ENCODE measurements around the gene RAD51B.

RAD51B gene

DNA sequence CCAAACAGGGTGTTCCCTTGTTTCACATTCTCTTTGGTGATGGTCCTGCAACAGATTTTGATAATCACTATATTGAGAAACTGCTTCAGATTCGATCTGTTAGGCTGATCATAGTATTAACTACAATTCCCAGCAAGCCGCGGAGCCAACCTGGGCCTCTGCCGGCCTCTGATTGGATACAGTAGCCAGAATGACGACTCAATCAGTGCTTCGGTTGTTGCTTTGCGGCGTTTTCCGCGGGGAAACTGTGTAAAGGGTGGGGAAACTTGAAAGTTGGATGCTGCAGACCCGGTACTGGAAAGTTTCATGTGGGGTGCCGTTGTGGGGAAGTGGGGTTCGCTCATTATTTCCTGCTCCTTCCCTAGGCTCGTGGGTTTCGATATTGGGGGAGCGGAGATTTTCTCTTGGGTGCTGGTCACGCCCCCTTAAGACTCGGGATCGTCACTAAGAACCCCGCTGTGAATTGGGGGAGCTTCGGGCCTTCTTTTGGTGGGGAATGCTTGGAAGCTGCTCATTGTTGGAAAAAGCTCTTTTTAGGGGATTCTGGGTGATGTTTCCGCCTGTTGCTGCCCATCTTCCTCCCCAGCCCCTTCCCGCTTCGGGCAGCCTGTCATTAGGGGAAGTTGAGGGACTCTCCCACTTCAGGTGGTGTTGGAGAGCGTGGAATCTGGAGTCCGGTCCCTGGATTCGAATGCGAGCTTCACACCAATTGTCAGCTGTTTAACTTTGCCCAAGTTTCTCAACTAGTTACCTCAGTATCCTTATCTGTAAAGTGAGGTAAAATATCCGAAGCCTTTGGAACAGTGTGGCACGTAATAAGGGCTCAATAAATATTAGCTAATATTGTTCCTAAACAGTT is at the start of gene RAD51B:
RAD51B (plus strand) TSS at position 217 of the 859 bp plus-strand sequence.
- ATAC-seq (peak; percentile 90), DNase-seq (ENCODE audit: low spot score in 2 of 2) (peak; percentile 68 to 88)
- peak within 1 kb of the TSS; percentile 97 for H3K4me3 Mint-ChIP-seq
- H3K9me3 Mint-ChIP-seq, result no peaks in the 10 kb centered on the region
- peaks cover 28% of the 10 kb centered on the region for H3K36me3 Mint-ChIP-seq
- peak within 1 kb of the TSS; percentile 96 for H3K27ac Mint-ChIP-seq
- H3K4me1 Mint-ChIP-seq, result peaks cover 31% of the 10 kb centered on the region

DNA sequence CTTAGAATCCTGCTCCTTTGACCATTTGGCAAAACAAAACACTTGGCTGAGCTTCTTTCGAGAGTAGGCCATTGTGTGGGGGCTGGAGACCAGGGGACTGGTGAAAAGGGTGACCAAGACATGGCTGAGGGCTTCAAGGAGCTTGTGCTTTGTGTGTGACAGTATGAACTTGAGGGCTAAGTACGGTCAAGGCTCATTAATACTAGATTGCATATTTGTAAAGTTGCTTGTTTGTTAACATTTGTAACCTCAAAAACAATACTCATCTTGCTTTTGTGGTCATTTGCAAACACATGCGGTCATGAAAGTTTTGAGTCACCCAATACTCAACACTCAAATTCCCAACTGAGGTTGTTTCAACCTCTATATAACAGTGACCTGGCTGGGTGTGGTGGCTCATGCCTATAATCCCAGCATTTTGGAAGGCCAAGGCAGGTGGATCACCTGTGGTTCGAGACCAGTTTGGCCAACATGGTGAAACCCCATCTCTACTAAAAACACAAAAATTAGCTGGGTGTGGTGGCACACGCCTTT is 45.7 kb upstream of the RAD51B start:
- H3K4me3 Mint-ChIP-seq, result no peak overlapping the region
- H3K36me3 Mint-ChIP-seq, result peaks cover 92% of the 10 kb centered on the region
- no peaks in the 10 kb centered on the region for H3K9me3 Mint-ChIP-seq
- ATAC-seq (no peak), DNase-seq (ENCODE audit: low spot score in 2 of 2) (no peak)
- H3K4me1 Mint-ChIP-seq, result no peaks in the 10 kb centered on the region
- no peak overlapping the region for H3K27ac Mint-ChIP-seq

DNA sequence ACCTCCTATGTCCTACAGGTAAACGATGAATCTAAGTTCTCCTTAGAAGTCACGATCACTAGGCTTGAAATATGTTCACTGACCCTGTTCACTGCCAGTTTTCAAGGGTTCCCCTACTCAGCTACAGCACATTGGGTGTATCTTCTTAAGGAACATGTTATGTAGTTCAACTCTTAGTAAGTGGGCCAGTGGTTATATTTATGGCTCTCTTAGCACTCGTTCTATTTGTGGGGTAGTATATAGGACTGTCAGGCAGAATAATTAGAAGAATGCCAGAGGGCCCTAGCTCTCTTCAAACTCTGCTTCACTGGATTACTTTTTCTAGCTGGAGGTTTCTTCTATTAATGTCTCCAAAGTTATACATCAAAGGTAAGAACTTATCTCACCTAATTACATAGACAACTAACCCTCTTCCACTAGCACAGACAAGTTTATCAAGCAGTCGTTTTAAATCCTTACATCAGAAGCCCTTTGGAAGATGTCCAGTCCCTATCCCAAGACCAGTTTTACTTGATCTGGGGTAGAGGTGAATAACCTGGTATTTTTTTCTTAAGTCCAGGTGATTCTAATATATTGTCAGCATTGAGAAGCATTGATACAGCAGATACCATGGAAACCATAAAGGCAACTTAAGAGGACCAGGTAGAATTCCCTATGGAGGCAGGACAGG is 42.8 kb upstream of the RAD51B start:
- DNase-seq (ENCODE audit: low spot score in 2 of 2) (no peak), ATAC-seq (no peak)
- H3K9me3 Mint-ChIP-seq, result no peaks in the 10 kb centered on the region
- no peak overlapping the region for H3K4me3 Mint-ChIP-seq
- H3K27ac Mint-ChIP-seq, result no peak overlapping the region
- H3K36me3 Mint-ChIP-seq, result peaks cover 99% of the 10 kb centered on the region
- H3K4me1 Mint-ChIP-seq, result no peaks in the 10 kb centered on the region

DNA sequence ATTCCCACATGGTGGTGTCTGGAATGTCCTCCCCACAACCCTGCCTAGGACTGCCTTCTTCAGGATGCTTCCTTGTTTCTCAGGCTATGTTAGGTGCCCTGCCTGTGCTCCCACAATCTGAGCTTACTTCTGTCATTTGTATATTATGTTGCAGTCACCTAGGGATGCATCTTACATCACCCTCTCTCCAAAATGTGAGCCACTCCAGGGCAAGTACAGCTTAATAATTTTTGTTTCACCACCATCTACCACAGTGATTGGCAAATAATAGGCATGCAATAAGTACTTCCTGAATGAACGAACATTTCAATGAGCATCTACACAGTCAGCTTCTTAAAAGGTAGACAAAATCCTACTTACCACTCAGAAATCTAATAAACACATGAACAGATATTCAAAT is 40.8 kb upstream of the RAD51B start:
- Mint-ChIP-seq H3K36me3 (peaks cover 96% of the 10 kb centered on the region), H3K27ac (no peak overlapping the region), H3K4me1 (no peaks in the 10 kb centered on the region), H3K9me3 (no peaks in the 10 kb centered on the region), H3K4me3 (no peak overlapping the region)
- ATAC-seq, result no peak
- DNase-seq (ENCODE audit: low spot score in 2 of 2), result no peak

DNA sequence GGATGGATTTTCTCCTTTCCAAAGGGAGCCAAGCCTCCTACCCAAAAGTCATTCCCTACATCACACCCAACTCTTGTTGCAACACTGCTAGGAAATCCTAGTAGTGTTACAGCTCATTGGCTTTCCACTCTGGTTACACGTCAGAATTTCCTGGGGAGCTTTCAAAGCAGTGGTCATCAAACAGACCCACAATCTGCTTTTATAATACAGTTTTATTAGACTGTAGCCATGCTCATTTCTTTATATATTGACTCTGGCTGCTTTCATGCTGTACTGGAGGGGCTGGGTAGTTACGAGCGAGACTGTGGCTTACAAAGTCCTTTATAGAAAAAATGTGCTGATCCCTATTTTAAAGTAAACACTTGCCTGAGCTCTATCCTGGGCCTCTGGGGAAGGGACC is 37.5 kb upstream of the RAD51B start:
- Mint-ChIP-seq H3K4me3 (no peak overlapping the region), H3K27ac (peak overlapping the region; percentile 9), H3K9me3 (no peaks in the 10 kb centered on the region), H3K4me1 (no peaks in the 10 kb centered on the region), H3K36me3 (peaks cover 97% of the 10 kb centered on the region)
- ATAC-seq (no peak), DNase-seq (ENCODE audit: low spot score in 2 of 2) (no peak)

DNA sequence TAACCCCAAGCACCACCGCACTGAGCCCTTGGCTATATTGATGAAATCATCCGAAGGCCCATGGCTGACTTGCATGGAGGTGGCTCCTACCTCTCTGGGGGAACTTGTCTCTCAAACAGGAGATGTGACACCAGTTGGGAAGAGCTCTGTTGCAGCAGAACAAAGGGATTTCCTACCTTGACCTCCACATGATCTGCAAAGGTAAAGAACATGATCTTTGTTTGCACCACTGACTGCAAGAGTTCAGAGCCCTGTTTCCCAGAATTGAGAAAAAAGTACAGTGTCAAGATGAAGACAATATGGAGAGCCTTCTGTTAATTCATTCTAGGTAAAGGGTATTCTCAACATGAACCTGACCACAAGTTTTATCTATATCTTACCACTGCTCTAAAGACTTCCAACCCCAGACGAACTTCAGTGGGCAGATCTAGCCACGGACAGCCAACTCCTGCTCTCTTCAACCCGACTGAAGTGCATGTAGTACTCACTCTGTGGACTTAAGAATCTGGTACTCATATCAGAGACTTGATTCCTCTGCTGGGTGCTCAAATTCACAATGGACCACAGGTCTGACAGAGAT is 35.2 kb upstream of the RAD51B start:
- H3K4me1 Mint-ChIP-seq, result no peaks in the 10 kb centered on the region
- no peaks in the 10 kb centered on the region for H3K9me3 Mint-ChIP-seq
- DNase-seq (ENCODE audit: low spot score in 2 of 2), result no peak
- H3K27ac Mint-ChIP-seq, result peak overlapping the region; percentile 9
- peaks cover 97% of the 10 kb centered on the region for H3K36me3 Mint-ChIP-seq
- ATAC-seq, result no peak
- H3K4me3 Mint-ChIP-seq, result no peak overlapping the region

DNA sequence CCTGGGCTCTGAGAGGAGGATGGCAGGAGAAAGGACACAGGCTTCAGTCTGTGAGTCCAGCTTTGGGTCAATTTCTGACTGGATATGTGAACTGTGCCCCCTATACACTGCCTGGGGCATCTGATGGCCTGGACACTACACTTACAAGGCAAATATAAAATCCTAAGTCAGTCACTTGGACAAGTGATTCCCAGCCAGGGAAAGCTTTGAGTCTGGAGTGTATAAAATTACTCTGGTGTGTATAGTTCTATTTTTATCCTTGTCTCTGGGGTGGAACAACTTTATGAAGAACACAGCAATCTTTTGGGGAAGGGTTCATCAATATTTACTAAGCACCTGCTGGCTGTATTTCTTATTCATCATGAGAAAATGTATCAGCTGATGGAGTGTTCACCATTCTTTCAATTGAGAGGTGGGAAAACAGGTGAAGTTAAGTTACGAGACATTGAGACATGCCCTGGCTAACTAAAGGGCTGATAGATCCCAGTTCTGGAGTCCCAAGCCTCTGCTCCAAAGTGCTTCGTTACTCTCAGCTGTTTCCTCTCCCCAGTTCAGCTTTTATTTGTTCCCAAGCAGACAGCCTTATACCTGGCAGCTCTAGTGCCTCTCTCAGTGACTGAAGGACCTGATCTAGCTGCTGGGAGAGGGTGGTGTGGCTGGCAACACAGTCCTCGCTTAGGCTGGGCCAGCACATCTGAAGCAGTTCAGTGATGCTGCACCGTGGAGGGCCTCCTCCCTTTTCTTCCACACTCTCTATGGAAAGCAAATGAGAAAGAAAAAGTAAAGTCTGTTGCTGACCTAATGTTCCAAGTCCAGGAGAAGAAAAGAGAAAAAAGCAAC is 34.1 kb upstream of the RAD51B start:
- Mint-ChIP-seq H3K9me3 (no peaks in the 10 kb centered on the region), H3K4me3 (no peak overlapping the region), H3K27ac (no peak overlapping the region), H3K4me1 (no peaks in the 10 kb centered on the region), H3K36me3 (peaks cover 94% of the 10 kb centered on the region)
- no peak for ATAC-seq
- DNase-seq (ENCODE audit: low spot score in 2 of 2), result no peak

DNA sequence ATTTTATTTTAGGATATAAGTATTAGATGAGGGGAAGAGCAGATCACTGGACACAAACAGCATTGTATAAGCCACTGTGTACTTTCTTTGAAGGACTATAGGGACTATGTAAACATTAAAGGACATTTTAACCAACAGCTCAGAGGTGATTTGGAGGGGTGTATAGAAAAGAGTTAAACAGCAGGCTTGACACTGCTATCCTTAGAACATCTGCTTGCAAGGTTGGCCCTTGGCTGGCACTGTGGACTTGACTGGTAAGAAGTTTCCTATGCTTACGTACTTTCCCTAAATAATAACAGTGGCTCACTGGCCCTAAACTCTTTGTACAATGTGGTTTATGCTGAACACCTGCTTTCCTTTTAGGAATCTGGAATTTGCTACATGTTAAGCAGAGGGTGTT is 31.9 kb upstream of the RAD51B start:
- peaks cover 96% of the 10 kb centered on the region for H3K36me3 Mint-ChIP-seq
- no peak for DNase-seq (ENCODE audit: low spot score in 2 of 2)
- H3K9me3 Mint-ChIP-seq, result no peaks in the 10 kb centered on the region
- no peak overlapping the region for H3K27ac Mint-ChIP-seq
- H3K4me3 Mint-ChIP-seq, result no peak overlapping the region
- H3K4me1 Mint-ChIP-seq, result no peaks in the 10 kb centered on the region
- ATAC-seq, result no peak

DNA sequence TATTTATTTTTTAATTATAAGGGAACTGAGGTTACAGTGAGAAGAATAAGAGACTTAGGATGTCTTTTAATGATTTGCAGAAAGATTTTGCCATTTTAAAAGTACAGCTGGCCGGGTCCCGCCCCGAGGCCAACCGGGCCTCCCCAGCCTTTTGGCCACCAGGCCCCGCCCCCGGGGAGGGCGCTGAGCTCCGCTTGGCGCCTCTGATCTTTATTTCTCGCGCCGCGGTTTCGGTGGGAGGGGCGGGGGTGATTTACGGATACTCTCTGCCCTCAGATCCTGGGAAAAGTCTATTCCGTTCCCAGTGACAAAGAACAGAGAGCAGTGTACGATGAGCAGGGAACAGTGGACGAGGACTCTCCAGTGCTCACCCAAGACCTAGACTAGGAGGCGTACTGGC is 20.8 kb upstream of the RAD51B start:
- DNase-seq (ENCODE audit: low spot score in 2 of 2), result no peak
- H3K27ac Mint-ChIP-seq, result peak overlapping the region; percentile 48
- no peak for ATAC-seq
- no peaks in the 10 kb centered on the region for H3K9me3 Mint-ChIP-seq
- no peaks in the 10 kb centered on the region for H3K4me1 Mint-ChIP-seq
- no peak overlapping the region for H3K4me3 Mint-ChIP-seq
- peaks cover 96% of the 10 kb centered on the region for H3K36me3 Mint-ChIP-seq

DNA sequence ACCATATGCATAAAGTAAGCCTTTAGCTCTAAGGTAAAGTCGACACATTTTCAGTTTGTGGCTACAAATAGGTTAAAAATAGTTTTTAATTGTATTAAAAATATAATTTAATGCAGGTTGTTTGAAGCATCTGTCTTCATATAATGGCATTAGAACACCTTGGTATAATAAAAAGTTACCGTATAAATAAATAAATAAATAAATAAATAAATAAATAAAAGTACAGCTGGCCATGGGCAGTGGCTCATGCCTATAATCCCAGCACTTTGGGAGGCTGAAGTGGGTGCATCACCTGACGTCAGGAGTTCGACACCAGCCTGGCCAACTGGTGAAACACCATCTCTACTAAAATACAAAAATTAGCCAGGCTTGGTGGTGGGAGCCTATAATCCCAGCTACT is 18.8 kb upstream of the RAD51B start:
- Mint-ChIP-seq H3K4me3 (no peak overlapping the region), H3K4me1 (no peaks in the 10 kb centered on the region), H3K9me3 (no peaks in the 10 kb centered on the region), H3K36me3 (peaks cover 79% of the 10 kb centered on the region), H3K27ac (no peak overlapping the region)
- DNase-seq (ENCODE audit: low spot score in 2 of 2), result no peak
- no peak for ATAC-seq

DNA sequence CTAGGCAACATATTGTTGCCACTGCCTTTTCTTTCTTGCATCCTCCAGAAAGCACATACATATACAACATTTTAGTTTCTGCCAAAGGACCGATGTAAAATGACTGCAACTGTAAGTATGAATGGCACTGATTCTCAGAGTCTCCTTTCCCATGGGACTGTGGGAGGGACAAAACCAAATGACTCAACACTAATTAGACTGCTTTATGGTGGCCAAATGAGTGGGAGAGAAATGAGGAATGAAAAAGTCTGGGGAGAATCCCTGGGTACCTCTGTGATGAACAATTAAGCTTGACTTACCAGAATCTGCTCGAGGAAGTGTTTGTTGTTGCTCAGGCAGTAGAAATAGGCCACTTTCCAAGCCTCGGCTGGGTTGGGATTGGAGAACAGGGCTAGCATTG is 13.3 kb upstream of the RAD51B start:
- Mint-ChIP-seq H3K4me1 (no peaks in the 10 kb centered on the region), H3K9me3 (no peaks in the 10 kb centered on the region), H3K4me3 (no peak overlapping the region), H3K36me3 (peaks cover 78% of the 10 kb centered on the region), H3K27ac (no peak overlapping the region)
- no peak for ATAC-seq
- DNase-seq (ENCODE audit: low spot score in 2 of 2), result peak in 1 of 2 donors; percentile 17

DNA sequence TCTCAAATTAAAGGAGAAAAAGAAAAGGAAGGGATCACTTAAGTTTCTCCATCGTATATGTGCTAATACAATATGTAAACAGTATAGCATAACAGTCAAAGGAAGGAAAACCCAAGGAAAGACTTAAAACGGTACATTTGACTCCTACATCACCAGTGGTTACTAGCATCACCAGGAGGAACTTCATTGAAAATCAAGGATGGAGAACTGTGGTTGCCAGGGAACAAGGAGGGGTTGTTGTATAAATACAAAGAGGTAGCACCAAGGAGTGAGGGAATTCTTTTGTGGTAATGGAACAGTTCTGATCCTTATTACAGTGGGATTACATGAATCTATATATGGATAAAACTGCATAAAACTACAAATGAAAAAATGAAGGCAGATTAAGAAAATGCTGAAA is 4.8 kb upstream of the RAD51B start:
- Mint-ChIP-seq H3K4me1 (peaks cover 28% of the 10 kb centered on the region), H3K27ac (peak overlapping the region; percentile 69), H3K4me3 (peak overlapping the region; percentile 97), H3K9me3 (no peaks in the 10 kb centered on the region), H3K36me3 (peaks cover 55% of the 10 kb centered on the region)
- no peak for DNase-seq (ENCODE audit: low spot score in 2 of 2)
- no peak for ATAC-seq

DNA sequence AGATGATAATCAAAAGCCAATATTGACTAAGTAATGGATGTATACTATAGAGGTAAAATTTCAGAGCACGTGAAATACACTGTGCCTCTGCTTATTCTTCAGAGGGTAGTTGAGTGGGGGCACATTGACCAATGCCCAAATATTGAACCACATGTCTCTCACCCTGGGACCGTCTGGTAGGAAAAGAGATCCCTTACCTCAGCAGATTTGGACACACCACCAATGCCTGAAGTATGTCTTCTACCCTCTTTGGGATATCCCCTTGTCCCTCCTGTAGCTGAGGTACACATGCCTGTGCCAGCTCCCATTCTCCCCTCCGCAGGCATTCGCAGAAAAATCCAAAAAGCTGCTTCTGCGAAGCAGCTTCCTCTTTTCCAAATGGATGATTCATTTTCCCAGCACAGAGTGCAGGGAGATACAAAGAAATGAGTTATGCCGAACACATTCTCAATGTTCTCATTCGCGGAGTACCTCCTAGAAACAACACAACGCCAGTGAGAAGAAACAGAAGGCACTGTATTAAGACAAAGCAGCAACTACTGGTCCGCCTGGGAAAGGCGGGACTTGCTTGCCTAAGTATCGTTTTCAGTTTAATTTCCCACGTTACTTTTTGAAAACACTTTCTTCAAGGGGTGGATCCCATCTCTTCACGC is 3.9 kb upstream of the RAD51B start:
- DNase-seq (ENCODE audit: low spot score in 2 of 2), result peak in 1 of 2 donors; percentile 51
- H3K4me1 Mint-ChIP-seq, result peaks cover 33% of the 10 kb centered on the region

DNA sequence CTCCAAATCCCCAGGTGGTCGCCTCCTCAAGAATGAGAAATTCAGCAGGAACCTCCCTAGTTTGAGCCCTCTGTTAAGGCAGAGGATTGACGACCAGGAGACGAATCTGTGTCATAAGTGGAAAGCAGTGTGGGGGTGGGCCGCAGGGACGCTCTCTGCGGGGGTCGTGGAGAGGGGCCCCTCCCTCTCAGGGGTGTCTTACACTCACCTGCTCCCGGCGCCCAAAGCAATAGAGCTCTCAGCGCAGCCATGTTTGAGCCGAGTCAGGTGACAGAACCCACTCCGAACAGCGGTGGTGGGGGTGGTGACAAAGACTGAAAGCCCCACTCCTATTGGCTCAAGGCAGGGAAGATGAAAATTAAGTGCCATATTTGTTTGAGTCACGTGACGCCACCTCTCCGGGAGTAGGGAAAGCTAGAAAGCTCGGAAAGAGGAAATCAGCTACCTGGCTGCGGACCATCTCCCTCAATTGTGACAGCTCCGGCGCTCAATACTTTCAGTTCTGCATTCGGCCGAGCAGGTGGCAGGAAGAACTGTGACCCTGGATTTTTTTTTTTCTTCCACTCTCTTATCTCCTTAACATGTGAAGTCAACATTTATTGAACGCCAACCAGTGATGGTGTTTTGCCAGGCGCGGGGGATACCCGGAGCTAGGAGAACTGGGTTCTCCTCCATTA is 3.1 kb upstream of the RAD51B start, which contains the start of gene ZFYVE26:
ZFYVE26 (minus strand) TSS at position 265 of the 677 bp plus-strand sequence. CDS start 627 bp downstream, outside the sequence.
- Mint-ChIP-seq H3K9me3 (no peaks in the 10 kb centered on the region), H3K36me3 (peaks cover 46% of the 10 kb centered on the region), H3K4me1 (peaks cover 37% of the 10 kb centered on the region), H3K27ac (peak within 1 kb of the TSS; percentile 95), H3K4me3 (peak within 1 kb of the TSS; percentile 97)
- ATAC-seq (peak; percentile 94), DNase-seq (ENCODE audit: low spot score in 2 of 2) (peak; percentile 72 to 90)

More for the DNA sequence above, 3.9 kb upstream of the RAD51B start:
- ATAC-seq, result no peak
- Mint-ChIP-seq H3K27ac (peak overlapping the region; percentile 95), H3K36me3 (peaks cover 51% of the 10 kb centered on the region), H3K9me3 (no peaks in the 10 kb centered on the region), H3K4me3 (peak overlapping the region; percentile 97)
